ENCODE results near the gene FCRL5. TPM values are rescaled to one million over a fixed set of nuclear protein-coding genes. Genes with fewer than 3 reads are reported as not detected.

Gene FCRL5
- total and polyA plus RNA-seq, 9 of the 15 experiments (the other 6 are each of a cell fraction or from before 2014, with no cell fraction given): not detected

DNA sequence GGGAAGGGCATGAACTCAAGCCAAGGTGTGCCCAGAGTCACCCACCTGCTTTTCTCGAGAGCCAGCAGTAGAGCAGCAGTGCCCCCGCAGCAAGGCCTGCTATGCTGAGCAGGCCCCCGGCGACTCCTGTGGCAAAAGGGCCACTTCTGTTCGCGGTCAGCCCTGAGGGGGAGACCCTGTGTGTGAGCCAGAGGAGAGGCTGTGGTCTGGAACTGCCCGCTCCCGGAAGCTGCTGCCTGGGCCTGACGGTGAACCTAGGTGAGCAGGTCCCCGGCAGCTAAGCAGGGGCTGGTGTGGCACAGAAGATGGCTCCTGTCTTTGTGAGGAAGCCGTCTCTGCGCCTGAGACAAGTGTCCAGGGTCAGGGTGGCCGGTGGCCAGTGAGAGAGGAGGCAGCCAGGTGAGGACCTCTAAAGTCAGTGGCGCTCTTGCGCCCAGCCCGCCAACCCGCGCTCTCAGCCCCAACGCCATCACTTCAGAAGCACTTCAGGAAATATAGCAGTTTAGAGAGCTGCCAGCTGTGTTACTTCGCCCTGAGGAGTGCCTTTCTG, 31.9 kb downstream of the FCRL5 start:
- Histone ChIP-seq H3K27ac (ENCODE audit: extremely low read depth, low read depth, low read length) (no peak overlapping the region), H3K27me3 (ENCODE audit: control insufficient read depth in 2 of 2, insufficient read depth in 2 of 2, low read length in 2 of 2) (peaks cover 32 to 43% of the 10 kb centered on the region in 2 experiments), H3K79me2 (ENCODE audit: control insufficient read depth, insufficient read depth, low read length) (no peaks in the 10 kb centered on the region), H3K9me1 (ENCODE audit: control insufficient read depth, insufficient read depth, low read length) (no peaks in the 10 kb centered on the region), H3K4me3 (no peak overlapping the region), H3K4me1 (replicated peaks in 1 of 2; ENCODE audit: control insufficient read depth in 2 of 2, insufficient read depth in 2 of 2, low read length in 2 of 2) (peaks cover 0 to 5% of the 10 kb centered on the region in 2 experiments; a peak in 1 of 5 replicates), H3K36me3 (ENCODE audit: control insufficient read depth, insufficient read depth, low read length) (no peaks in the 10 kb centered on the region), H2AFZ (ENCODE audit: low read depth, low read length) (no peak overlapping the region), H3K9me3 (replicated peaks; ENCODE audit: control insufficient read depth, insufficient read depth, low read depth, low read length) (no peaks in the 10 kb centered on the region), H3K9ac (ENCODE audit: insufficient read depth in 1 of 2, low read depth in 2 of 2, low read length in 2 of 2) (peak overlapping the region in 1 of 2 experiments; percentile 68; a peak in 2 of 4 replicates), H4K20me1 (replicated peaks; ENCODE audit: control insufficient read depth, insufficient read depth, low read length) (0 out of 2 replicates have a peak, but pooled peaks cover 4% of the 10 kb centered on the region), H3K4me2 (ENCODE audit: insufficient read depth, low read length) (no peak overlapping the region)
- in situ Hi-C loops (cut with MboI) (no loop called here), intact Hi-C loops (cut with micrococcal nuclease) (no loop called here)
- no peak for TF ChIP-seq RAD51 (IDR thresholded peaks at IDR 0.05; ENCODE audit: borderline replicate concordance, low read depth)
- TF ChIP-seq ZNF75A (CRISPR knock-in tag; IDR thresholded peaks at IDR 0.05): no peak
- TF ChIP-seq HDAC8 (tag; IDR thresholded peaks at IDR 0.05): no peak
- TF ChIP-seq, protein P1, sequence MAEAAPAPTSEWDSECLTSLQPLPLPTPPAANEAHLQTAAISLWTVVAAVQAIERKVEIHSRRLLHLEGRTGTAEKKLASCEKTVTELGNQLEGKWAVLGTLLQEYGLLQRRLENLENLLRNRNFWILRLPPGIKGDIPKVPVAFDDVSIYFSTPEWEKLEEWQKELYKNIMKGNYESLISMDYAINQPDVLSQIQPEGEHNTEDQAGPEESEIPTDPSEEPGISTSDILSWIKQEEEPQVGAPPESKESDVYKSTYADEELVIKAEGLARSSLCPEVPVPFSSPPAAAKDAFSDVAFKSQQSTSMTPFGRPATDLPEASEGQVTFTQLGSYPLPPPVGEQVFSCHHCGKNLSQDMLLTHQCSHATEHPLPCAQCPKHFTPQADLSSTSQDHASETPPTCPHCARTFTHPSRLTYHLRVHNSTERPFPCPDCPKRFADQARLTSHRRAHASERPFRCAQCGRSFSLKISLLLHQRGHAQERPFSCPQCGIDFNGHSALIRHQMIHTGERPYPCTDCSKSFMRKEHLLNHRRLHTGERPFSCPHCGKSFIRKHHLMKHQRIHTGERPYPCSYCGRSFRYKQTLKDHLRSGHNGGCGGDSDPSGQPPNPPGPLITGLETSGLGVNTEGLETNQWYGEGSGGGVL (CRISPR knock-in tag; IDR thresholded peaks at IDR 0.05): no peak
- no peak for TF ChIP-seq RUNX1 (IDR thresholded peaks at IDR 0.05; ENCODE audit: low read depth)
- TF ChIP-seq CBFA2T2 (conservative IDR thresholded peaks at IDR 0.05): no peak
- TF ChIP-seq HNRNPUL1 (IDR thresholded peaks at IDR 0.05; ENCODE audit: low read length): no peak
- TF ChIP-seq TSC22D4 (tag; IDR thresholded peaks at IDR 0.05): no peak
- no peak for TF ChIP-seq SMC3 (conservative IDR thresholded peaks at IDR 0.05; ENCODE audit: insufficient read depth, low read depth, low read length)
- TF ChIP-seq MTA3 (IDR thresholded peaks at IDR 0.05; ENCODE audit: borderline replicate concordance): no peak
- no peak for TF ChIP-seq TAF15 (IDR thresholded peaks at IDR 0.05; ENCODE audit: low read depth, low read length)
- TF ChIP-seq, protein P2, sequence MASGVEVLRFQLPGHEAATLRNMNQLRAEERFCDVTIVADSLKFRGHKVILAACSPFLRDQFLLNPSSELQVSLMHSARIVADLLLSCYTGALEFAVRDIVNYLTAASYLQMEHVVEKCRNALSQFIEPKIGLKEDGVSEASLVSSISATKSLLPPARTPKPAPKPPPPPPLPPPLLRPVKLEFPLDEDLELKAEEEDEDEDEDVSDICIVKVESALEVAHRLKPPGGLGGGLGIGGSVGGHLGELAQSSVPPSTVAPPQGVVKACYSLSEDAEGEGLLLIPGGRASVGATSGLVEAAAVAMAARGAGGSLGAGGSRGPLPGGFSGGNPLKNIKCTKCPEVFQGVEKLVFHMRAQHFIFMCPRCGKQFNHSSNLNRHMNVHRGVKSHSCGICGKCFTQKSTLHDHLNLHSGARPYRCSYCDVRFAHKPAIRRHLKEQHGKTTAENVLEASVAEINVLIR (CRISPR knock-in tag; IDR thresholded peaks at IDR 0.05): no peak
- TF ChIP-seq SLC30A9 (CRISPR knock-in tag; IDR thresholded peaks at IDR 0.05): no peak
- no peak for TF ChIP-seq RBM15 (IDR thresholded peaks at IDR 0.05; ENCODE audit: insufficient read depth, low read length)
- no peak for TF ChIP-seq ZNF23 (CRISPR knock-in tag; IDR thresholded peaks at IDR 0.05)
- ATAC-seq (no peak), FAIRE-seq (no peak), DNase-seq (ENCODE audit: extremely low read depth in 1 of 4, low spot score in 3 of 4) (no peak)
- ChIA-PET POLR2A (no interaction called here), CTCF (ENCODE audit: low intra/inter-chr PET ratio) (no interaction called here)
- BruUV-seq (replicated peaks): no TSS peak
- 4% methylated on average over 18 of the region's 20 CpGs for WGBS (ENCODE audit: insufficient coverage, low coverage, missing lambda C conversion rate)

Measured in K562 (cell line).